C1 segment of cervical spinal cord (tissue), 14 donors: ENCODE results near the gene WDR62.
"Not testable (repeated sequence)": the region's sequence is repeated elsewhere in the genome, so short reads cannot be mapped to it uniquely, and the experiment has no call there.

Source experiments
- DNase-seq, 14 donors: peaks; one replicate each; lab custom pipeline; 2025; lab: John Stamatoyannopoulos, UW

The WDR62 gene

DNA sequence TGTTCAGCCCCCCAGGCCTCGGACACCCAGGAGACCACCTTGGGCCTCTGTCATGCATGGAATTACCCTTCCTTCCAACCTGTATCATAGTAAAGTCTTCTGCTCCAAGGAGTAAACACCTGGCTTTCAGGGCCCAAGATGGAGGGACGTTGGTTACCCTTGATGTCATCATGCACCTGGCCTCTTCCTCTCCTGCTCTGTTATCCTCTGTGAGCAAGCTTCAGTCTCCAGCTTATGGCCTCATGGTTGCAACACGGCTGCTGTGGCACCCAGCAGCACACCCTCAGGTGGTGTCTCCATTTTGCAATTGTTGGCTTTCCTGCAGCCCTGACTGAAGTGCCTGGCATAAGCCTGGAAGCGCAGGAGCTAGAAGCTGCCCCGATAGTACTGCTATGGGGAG lies 52.3 kb downstream of the WDR62 start:
- DNase-seq, result no peak

- no peak for DNase-seq
Measured at GRCh38 chr19:36108684-36109083, 54.0 kb downstream of the WDR62 start.

- no peak for DNase-seq
Measured at GRCh38 chr19:36110487-36111199, 55.9 kb downstream of the WDR62 start, which contains the start of gene OVOL3. TSS of gene OVOL3 (plus strand) at chr19:36111143. CDS start at chr19:36111203, 60 bp downstream.

DNA sequence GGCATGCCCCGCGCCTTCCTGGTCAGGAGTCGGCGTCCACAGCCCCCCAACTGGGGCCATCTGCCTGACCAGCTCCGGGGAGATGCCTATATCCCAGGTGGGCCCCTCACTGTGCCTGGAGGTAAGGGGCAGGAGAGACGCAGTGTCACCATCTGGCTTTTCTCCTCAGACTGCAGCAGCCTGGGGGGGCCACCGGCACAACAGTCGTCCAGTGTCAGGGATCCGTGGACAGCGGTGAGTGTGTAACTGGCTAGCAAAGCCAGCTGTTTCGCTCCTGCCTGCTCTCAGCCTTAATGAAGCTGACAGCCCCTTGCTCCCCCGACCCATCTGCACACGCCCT lies 56.5 kb downstream of the WDR62 start:
- DNase-seq, result no peak

DNA sequence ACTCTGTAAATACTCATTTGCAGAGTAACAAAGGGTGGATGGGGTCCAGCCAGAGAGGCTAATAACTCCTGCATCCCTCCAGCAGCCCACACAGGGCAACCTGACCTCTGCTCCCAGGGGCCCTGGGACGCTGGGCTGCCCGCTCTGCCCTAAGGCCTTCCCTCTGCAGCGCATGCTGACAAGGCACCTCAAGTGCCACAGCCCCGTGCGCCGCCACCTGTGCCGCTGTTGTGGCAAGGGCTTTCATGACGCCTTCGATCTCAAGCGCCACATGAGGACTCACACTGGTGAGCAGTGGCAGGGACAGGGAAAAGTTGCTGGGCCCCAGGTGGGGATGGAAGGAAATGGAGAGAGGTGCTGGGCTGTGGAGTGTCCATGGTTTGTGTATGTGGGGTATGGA lies 58.0 kb downstream of the WDR62 start:
- DNase-seq, result no peak

DNA sequence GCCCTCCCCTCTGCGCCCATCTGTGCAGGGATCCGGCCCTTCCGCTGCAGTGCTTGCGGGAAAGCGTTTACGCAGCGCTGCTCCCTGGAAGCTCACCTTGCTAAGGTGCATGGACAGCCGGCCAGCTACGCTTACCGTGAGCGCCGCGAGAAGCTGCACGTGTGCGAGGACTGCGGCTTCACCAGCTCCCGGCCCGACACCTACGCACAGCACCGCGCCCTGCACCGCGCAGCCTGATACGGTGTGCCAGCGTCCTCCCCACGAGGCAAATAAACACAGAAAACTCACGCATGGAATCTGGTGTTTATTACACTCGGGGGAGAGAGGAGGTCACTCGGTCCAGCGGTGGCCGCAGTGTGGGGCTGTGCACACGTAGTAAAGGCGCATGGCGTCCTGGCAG lies 58.7 kb downstream of the WDR62 start:
- DNase-seq, result no peak

GRCh38 chr19:36113894-36114720 lies 59.4 kb downstream of the WDR62 start:
- peak in 5 of 14 donors; percentile 51 to 66 (median 63) for DNase-seq

- DNase-seq, result peak; percentile 94 to 100 (median 99)
Measured at GRCh38 chr19:36114721-36115452, 60.2 kb downstream of the WDR62 start, which contains the start of gene POLR2I. TSS of gene POLR2I (minus strand) at chr19:36114875. CDS start at chr19:36114856, 19 bp downstream.

DNA sequence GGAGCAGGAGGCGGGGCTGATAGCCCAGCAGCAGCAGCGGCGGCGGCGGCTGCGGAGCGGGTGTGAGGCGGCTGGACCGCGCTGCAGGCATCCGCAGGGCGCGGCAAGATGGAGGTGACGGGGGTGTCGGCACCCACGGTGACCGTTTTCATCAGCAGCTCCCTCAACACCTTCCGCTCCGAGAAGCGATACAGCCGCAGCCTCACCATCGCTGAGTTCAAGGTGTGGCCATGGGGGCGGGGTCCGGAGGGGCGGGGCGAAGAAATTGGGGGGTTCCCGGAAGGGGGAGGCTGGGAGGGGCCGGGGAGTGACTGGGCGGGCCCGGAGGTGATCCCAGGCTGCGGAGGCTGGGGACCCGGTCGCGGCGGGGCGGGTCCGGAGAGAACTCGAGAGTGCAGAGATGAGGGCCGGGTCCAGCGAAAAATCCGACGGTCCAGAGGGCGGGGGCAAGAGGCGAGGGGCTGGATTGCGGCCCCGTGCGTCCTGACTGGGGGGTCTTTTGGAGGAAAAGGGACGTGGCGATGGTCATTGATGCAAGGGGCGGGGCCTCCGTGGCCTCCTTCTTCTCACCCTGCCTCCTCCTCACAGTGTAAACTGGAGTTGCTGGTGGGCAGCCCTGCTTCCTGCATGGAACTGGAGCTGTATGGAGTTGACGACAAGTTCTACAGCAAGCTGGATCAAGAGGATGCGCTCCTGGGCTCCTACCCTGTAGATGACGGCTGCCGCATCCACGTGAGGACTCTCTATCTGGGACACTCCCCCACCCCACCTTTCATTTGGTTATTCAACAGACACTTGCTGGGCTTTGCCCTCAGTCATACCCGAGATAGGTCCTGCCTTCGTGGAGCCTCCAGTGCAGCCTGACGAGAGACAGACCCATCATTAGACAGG lies 61.0 kb downstream of the WDR62 start, which contains the start of gene TBCB:
TSS of gene TBCB (plus strand) at position 16 of the 891 bp plus-strand sequence. CDS start at position 109, 93 bp downstream.
- peak in 1 of 14 donors; percentile 73 for DNase-seq

GRCh38 chr19:36116344-36116637 lies 61.6 kb downstream of the WDR62 start:
- no peak for DNase-seq

GRCh38 chr19:36120092-36120983 lies 65.6 kb downstream of the WDR62 start:
- DNase-seq, result no peak

DNA sequence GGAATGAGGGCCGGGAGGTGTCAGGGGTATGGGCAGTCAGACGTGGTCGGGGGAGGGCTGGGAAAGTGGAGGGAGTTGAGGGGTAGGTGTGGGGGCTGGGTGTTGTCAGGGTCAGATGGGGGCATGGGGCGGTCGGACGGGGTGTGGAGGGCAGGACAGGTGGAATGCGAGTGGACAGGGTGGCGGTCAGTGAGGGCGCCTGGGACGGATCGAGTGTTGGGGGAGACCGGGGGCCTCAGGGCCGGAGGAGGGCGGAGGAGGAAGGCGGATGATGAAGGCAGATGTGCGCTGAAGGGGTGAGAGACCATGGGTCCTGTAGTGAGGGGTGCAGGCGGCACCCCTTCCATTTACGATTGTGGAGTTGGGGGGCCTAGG lies 66.3 kb downstream of the WDR62 start:
- DNase-seq, result no peak

DNA sequence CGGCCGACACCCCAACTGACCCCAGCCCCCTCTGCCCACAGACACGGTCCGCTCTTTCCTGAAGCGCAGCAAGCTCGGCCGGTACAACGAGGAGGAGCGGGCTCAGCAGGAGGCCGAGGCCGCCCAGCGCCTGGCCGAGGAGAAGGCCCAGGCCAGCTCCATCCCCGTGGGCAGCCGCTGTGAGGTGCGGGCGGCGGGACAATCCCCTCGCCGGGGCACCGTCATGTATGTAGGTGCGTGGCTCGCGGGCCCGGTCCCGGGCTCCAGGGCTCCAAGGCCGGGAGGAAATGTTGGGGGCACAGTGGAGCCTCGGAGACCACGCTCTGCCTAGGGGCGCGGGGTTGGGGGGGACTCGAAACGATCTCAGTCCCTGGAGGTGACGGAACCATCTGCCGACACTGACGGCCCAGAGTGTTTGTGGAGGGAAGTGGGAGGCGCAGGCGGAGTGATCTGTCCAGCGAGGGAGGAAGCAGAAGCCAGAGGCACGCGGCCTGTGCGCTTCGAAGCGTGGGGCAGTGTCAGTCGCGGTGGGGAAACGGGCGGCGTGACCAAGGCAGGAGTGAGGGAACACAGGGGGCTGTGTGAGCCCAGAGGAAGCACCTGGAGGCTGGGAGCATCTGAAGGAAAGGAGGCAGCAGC lies 66.9 kb downstream of the WDR62 start:
- no peak for DNase-seq

GRCh38 chr19:36125557-36125956 lies 70.9 kb downstream of the WDR62 start:
- no peak for DNase-seq

DNA sequence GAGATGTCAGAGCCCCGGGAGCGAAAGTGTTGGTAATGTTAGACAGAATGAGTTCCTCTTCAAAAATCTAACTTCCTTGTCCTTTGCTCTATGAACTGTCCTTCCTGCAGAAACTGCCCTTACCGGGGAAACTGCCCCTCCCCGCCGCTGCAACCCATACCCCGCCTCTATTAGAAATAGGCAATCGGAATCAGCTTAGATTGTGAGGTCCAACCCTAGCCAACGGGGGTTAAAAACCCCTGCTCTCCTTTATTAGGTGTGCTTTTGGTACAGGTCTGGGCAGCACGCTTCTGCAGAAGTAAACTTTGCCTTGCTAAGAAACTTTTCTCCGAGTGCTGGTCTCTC lies 73.7 kb downstream of the WDR62 start:
- DNase-seq, result peak in 1 of 14 donors; percentile 42

- DNase-seq, result not testable (repeated sequence)
Measured at GRCh38 chr19:36131221-36131620, 76.5 kb downstream of the WDR62 start.

DNA sequence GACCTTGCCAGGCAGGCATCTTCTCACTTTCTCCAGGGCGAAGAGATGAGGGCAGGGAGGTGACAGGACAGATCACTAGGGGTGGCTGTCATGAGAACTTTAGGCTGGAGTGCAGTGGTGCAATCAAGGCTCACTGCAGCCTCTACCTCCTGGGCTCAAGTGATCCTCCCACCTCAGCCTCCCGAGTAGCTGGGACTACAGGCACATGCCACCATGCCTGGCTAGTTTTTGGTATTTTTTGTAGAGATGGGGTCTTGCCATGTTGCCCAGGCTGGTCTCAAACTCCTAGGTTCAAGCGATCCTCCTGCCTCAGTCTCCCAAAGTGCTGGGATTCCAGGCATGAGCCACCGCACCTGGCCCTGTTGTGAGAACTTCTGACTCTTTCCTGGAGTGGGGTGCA lies 80.2 kb downstream of the WDR62 start:
- DNase-seq, result not testable (repeated sequence)

- peak in 2 of 14 donors; percentile 34 to 68 for DNase-seq
Measured at GRCh38 chr19:36136964-36137686, 82.4 kb downstream of the WDR62 start.

- DNase-seq, result no peak
Measured at GRCh38 chr19:36139120-36139472, 84.4 kb downstream of the WDR62 start.
